H9 (cell line): ENCODE results near the gene AJAP1. TPM values are rescaled to one million over a fixed set of nuclear protein-coding genes. Genes with fewer than 3 reads are reported as not detected.

Experiments used
- DNase-seq: peaks from one replicate; pipeline ENCODE4 v3.0.0-alpha.2; 2017
- H2AFZ ChIP-seq: one replicate; pipeline ENCODE4 v1.6.1; 2013; ENCODE audit warnings: mild to moderate bottlenecking, low read length, control low read depth, moderate library complexity
- H2AK5ac ChIP-seq: 2 replicates; pipeline ENCODE4 v1.6.1; 2013; ENCODE audit warnings: low read length, control low read depth, mixed read lengths; ENCODE audit not compliant: insufficient read length
- H2BK120ac ChIP-seq: one replicate; pipeline ENCODE4 v1.6.1; 2013; ENCODE audit warnings: low read depth, mild to moderate bottlenecking, low read length, control low read depth, inconsistent platforms; ENCODE audit not compliant: poor library complexity, severe bottlenecking
- H2BK12ac ChIP-seq: 2 replicates; pipeline ENCODE4 v1.6.1; 2013; ENCODE audit warnings: low read length, control low read depth, mixed read lengths, low read depth; ENCODE audit not compliant: insufficient read length
- H2BK15ac ChIP-seq: 2 replicates; pipeline ENCODE4 v1.6.1; 2013; ENCODE audit warnings: low read depth, low read length, control low read depth
- H2BK20ac ChIP-seq: one replicate; pipeline ENCODE4 v1.6.1; 2013; ENCODE audit warnings: low read depth, mild to moderate bottlenecking, low read length, control low read depth, inconsistent platforms; ENCODE audit not compliant: poor library complexity, severe bottlenecking
- H2BK5ac ChIP-seq: 2 replicates; pipeline ENCODE4 v1.6.1; 2013; ENCODE audit warnings: low read length, control low read depth, mixed read lengths; ENCODE audit not compliant: insufficient read length
- H3K14ac ChIP-seq: 2 replicates; pipeline ENCODE4 v1.6.1; 2013; ENCODE audit warnings: low read length, control low read depth; ENCODE audit not compliant: insufficient read depth
- H3K18ac ChIP-seq: 2 replicates; pipeline ENCODE4 v1.6.1; 2013; ENCODE audit warnings: low read depth, mild to moderate bottlenecking, mixed read lengths, low read length, control low read depth; ENCODE audit not compliant: insufficient read length
- H3K23ac ChIP-seq: 2 replicates; pipeline ENCODE4 v1.6.1; 2013; ENCODE audit warnings: low read length, control low read depth, mixed read lengths, low read depth; ENCODE audit not compliant: insufficient read length
- H3K23me2 ChIP-seq: 2 replicates; pipeline ENCODE4 v1.6.1; 2013; ENCODE audit warnings: low read depth, mild to moderate bottlenecking, mixed read lengths, low read length, control low read depth; ENCODE audit not compliant: insufficient read length, poor library complexity, severe bottlenecking
- H3K27ac ChIP-seq: 2 replicates; pipeline ENCODE4 v1.5.1; 2013; ENCODE audit warnings: low read length, control low read depth, mixed read lengths, low read depth; ENCODE audit not compliant: insufficient read length
- H3K27me3 ChIP-seq: 2 replicates; pipeline ENCODE4 v1.6.1; 2013; ENCODE audit warnings: low read length, control low read depth, inconsistent platforms; ENCODE audit not compliant: insufficient read depth
- H3K4ac ChIP-seq: 2 replicates; pipeline ENCODE4 v1.6.1; 2013; ENCODE audit warnings: low read depth, mild to moderate bottlenecking, control low read depth, inconsistent platforms, low read length, moderate library complexity
- H3K4me1 ChIP-seq: 2 replicates; pipeline ENCODE4 v1.6.1; 2013; ENCODE audit warnings: low read length, control low read depth, inconsistent platforms; ENCODE audit not compliant: insufficient read depth
- H3K4me2 ChIP-seq: 2 replicates; pipeline ENCODE4 v1.6.1; 2013; ENCODE audit warnings: low read length, control low read depth, mixed read lengths; ENCODE audit not compliant: insufficient read length, insufficient read depth
- H3K56ac ChIP-seq: 2 replicates; pipeline ENCODE4 v1.6.1; 2013; ENCODE audit warnings: low read depth, mild to moderate bottlenecking, mixed read lengths, low read length, control low read depth; ENCODE audit not compliant: insufficient read length
- H3K79me1 ChIP-seq: 2 replicates; pipeline ENCODE4 v1.6.1; 2013; ENCODE audit warnings: low read depth, mild to moderate bottlenecking, moderate library complexity, low read length, control low read depth, inconsistent platforms; ENCODE audit not compliant: insufficient read depth, poor library complexity, severe bottlenecking
- H3K79me2 ChIP-seq: 2 replicates; pipeline ENCODE4 v1.6.1; 2013; ENCODE audit warnings: low read length, control low read depth, inconsistent platforms; ENCODE audit not compliant: insufficient read depth
- H3K9ac ChIP-seq: 2 replicates; pipeline ENCODE4 v1.6.1; 2013; ENCODE audit warnings: low read length, control low read depth, mixed read lengths; ENCODE audit not compliant: insufficient read length; ENCODE audit errors: extremely low read depth
- H3K9me3 ChIP-seq: one replicate; pipeline ENCODE4 v1.6.1; 2013; ENCODE audit warnings: low read depth, low read length, inconsistent platforms; ENCODE audit not compliant: control insufficient read depth
- H3T11ph ChIP-seq: one replicate; pipeline ENCODE4 v1.6.1; 2013; ENCODE audit warnings: mild to moderate bottlenecking, low read length, control low read depth, inconsistent platforms
- H4K20me1 ChIP-seq: one replicate; pipeline ENCODE4 v1.6.1; 2013; ENCODE audit not compliant: control insufficient read depth, insufficient read length, insufficient read depth
- H4K5ac ChIP-seq: 2 replicates; pipeline ENCODE4 v1.6.1; 2013; ENCODE audit warnings: low read depth, mild to moderate bottlenecking, mixed read lengths, low read length, control low read depth; ENCODE audit not compliant: insufficient read length
- H4K8ac ChIP-seq: replicated peaks from 2 replicates; pipeline ENCODE4 v1.6.1; 2013; ENCODE audit warnings: low read length, control low read depth, mixed read lengths, low read depth; ENCODE audit not compliant: insufficient read length
- H4K91ac ChIP-seq: 2 replicates; pipeline ENCODE4 v1.6.1; 2013; ENCODE audit warnings: low read depth, mild to moderate bottlenecking, moderate library complexity, mixed read lengths, low read length, control low read depth; ENCODE audit not compliant: insufficient read length
- H3K27ac Mint-ChIP-seq, 3 experiments: 2 replicates in 2 of 3; 3 replicates in 1 of 3; pipeline ENCODE4 v1.8.0; 2020 to 2021; ENCODE audit warnings: mixed read lengths in 3 of 3, mild to moderate bottlenecking in 1 of 3, moderate library complexity in 1 of 3
- H3K27me3 Mint-ChIP-seq: 2 replicates; pipeline ENCODE4 v1.8.0; 2021; ENCODE audit warnings: low read depth, mild to moderate bottlenecking, moderate library complexity, mixed read lengths
- H3K36me3 Mint-ChIP-seq, 3 experiments: 2 replicates in 2 of 3; 3 replicates in 1 of 3; pipeline ENCODE4 v1.8.0; 2020 to 2021; ENCODE audit warnings: low read depth in 3 of 3, mixed read lengths in 3 of 3; ENCODE audit not compliant: insufficient read depth in 1 of 3
- H3K4me1 Mint-ChIP-seq, 2 experiments: 2 replicates each; pipeline ENCODE4 v1.8.0; 2020; ENCODE audit warnings: mixed read lengths in 2 of 2
- H3K4me3 Mint-ChIP-seq, 2 experiments: 2 replicates in 1 of 2; 3 replicates in 1 of 2; pipeline ENCODE4 v1.8.0; 2020 to 2021; ENCODE audit warnings: mild to moderate bottlenecking in 2 of 2, mixed read lengths in 2 of 2, moderate library complexity in 1 of 2
- H3K9me3 Mint-ChIP-seq, 2 experiments: 2 replicates in 1 of 2; 3 replicates in 1 of 2; pipeline ENCODE4 v1.8.0; 2020; ENCODE audit warnings: mild to moderate bottlenecking in 2 of 2, mixed read lengths in 2 of 2, moderate library complexity in 1 of 2
- whole genome bisulfite sequencing: extraction: QIAGEN DNeasy Blood & Tissue Kit; methylation state at CpG from one replicate; pipeline ENCODE4 v1.1.7; 2013; ENCODE audit warnings: missing lambda C conversion rate, low lambda C conversion rate, mixed read lengths; ENCODE audit not compliant: insufficient read length; ENCODE audit errors: extremely low coverage; 5-methylcytosine and 5-hydroxymethylcytosine counted together
- total RNA-seq: library from RNA; stranded (reverse); gene quantifications from 2 replicates; pipeline ENCODE4 v1.2.1, GENCODE V29; 2021
- TF ChIP-seq, protein P1 (sequence below): fragments of 200-600 bp; sonication (generic); conservative IDR thresholded peaks from 3 replicates; pipeline ENCODE4 v1.8.0; 2021; ENCODE audit warnings: antibody characterized with exemption, mild to moderate bottlenecking

AJAP1 gene
- total RNA-seq, 1 experiment from 2014 or later: 8.6 TPM

DNA sequence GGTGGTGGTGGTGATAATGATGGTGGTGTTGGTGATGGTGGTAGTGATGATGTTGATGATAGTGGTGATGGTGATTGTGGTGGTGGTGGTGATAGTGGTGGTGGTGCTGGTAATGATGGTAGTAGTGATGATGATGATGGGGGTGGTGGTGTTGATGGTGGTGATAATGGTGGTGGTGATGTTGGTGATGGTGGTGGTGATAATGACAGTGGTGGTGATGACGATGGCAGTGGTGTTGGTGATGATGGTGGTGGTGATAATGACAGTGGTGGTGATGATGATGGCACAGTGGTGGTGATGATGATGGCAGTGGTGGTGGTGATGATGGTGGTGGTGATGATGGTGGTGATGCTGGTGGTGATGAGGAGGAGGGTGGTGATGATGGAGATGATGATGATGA lies 7.0 kb upstream of the AJAP1 start:
- peak overlapping the region; percentile 41 for H3K56ac ChIP-seq
- no peaks in the 10 kb centered on the region for H3K23me2 ChIP-seq
- no peak overlapping the region for H3K27ac ChIP-seq
- TF ChIP-seq, protein P1, sequence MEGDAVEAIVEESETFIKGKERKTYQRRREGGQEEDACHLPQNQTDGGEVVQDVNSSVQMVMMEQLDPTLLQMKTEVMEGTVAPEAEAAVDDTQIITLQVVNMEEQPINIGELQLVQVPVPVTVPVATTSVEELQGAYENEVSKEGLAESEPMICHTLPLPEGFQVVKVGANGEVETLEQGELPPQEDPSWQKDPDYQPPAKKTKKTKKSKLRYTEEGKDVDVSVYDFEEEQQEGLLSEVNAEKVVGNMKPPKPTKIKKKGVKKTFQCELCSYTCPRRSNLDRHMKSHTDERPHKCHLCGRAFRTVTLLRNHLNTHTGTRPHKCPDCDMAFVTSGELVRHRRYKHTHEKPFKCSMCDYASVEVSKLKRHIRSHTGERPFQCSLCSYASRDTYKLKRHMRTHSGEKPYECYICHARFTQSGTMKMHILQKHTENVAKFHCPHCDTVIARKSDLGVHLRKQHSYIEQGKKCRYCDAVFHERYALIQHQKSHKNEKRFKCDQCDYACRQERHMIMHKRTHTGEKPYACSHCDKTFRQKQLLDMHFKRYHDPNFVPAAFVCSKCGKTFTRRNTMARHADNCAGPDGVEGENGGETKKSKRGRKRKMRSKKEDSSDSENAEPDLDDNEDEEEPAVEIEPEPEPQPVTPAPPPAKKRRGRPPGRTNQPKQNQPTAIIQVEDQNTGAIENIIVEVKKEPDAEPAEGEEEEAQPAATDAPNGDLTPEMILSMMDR: no peak
- H4K20me1 ChIP-seq: no peaks in the 10 kb centered on the region
- H3K4me1 ChIP-seq: peaks cover 8% of the 10 kb centered on the region; the same call in 1 of the 2 replicates
- Mint-ChIP-seq H3K36me3 (no peaks in the 10 kb centered on the region), H3K27me3 (peaks cover 19% of the 10 kb centered on the region), H3K27ac (no peak overlapping the region), H3K4me1 (no peaks in the 10 kb centered on the region; a peak in 2 of 4 replicates), H3K4me3 (no peak overlapping the region), H3K9me3 (peaks cover 0 to 3% of the 10 kb centered on the region in 2 experiments; a peak in 1 of 5 replicates)
- no peak overlapping the region for H2BK20ac ChIP-seq
- H4K8ac ChIP-seq: peak overlapping the region; percentile 70
- no peaks in the 10 kb centered on the region for H3K9me3 ChIP-seq
- no peak overlapping the region for H2AK5ac ChIP-seq
- no peak for DNase-seq
- H4K91ac ChIP-seq: no peak overlapping the region
- no CpG with 5 or more reads among the region's 1 CpG for WGBS
- H3K14ac ChIP-seq: no peak overlapping the region
- no peak overlapping the region for H3K4ac ChIP-seq
- H3T11ph ChIP-seq: no peak overlapping the region
- H3K79me2 ChIP-seq: no peaks in the 10 kb centered on the region
- H2BK5ac ChIP-seq: no peak overlapping the region
- H3K27me3 ChIP-seq: no peaks in the 10 kb centered on the region
- no peak overlapping the region for H2BK12ac ChIP-seq
- H3K4me2 ChIP-seq: no peak overlapping the region
- peak overlapping the region; percentile 83 for H4K5ac ChIP-seq
- H3K23ac ChIP-seq: no peak overlapping the region
- no peak overlapping the region for H2BK120ac ChIP-seq
- peak overlapping the region; percentile 2 for H3K18ac ChIP-seq
- H2AFZ ChIP-seq: no peak overlapping the region
- H2BK15ac ChIP-seq: no peak overlapping the region
- H3K9ac ChIP-seq: no peak overlapping the region
- no peaks in the 10 kb centered on the region for H3K79me1 ChIP-seq
